Fibroblast of skin of right biceps (primary cell): ENCODE data around the gene FGFR2.
A peak's percentile ranks its signal among the peaks of the same experiment; 100 is the strongest.
"Not testable (repeated sequence)": the region's sequence is repeated elsewhere in the genome, so short reads cannot be mapped to it uniquely, and the experiment has no call there.

Source experiments
- DNase-seq: peaks from one replicate; pipeline ENCODE4 v3.0.0-alpha.2; 2013

The FGFR2 gene

DNA sequence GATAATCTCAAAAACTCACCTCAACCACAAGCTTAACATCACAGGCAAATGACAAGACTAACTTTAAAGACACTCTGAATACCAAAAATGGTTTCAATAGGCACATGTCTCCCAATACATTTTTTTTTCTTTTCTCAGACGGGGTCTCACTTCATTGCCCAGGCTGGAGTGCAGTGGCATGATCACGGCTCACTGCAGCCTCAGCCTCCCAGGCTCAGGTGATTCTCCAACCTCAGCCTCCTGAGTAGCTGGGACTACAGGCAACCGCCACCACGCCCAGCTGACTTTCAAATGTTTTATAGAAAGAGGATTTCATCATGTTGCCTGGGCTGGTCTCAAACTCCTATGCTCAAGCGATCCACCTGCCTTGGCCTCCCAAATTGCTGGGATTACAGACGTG, 77.7 kb downstream of the FGFR2 start:
- DNase-seq, result not testable (repeated sequence)

DNA sequence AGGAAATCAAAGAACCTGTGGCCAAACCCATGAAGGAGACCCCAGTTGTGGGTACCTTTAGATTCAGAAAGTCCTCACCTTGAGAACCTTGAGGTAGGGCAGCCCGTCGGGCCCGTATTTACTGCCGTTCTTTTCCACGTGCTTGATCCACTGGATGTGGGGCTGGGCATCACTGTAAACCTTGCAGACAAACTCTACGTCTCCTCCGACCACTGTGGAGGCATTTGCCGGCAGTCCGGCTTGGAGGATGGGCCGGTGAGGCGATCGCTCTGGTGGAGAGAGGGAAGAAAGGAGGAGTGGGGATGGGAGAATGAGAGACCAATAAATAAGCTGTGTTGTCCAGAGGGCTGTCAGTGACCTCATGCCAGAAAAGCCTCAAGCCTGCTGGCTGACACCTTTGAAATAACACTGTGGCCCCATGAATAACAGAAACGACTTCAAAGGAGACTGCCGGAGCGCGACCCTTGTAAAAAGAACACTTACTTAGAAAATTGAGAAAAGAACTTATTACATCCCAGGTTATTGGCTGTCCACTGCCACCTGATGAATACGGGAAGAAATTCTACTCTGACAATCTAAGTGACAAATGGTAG, 78.2 kb downstream of the FGFR2 start:
- DNase-seq, result no peak

DNA sequence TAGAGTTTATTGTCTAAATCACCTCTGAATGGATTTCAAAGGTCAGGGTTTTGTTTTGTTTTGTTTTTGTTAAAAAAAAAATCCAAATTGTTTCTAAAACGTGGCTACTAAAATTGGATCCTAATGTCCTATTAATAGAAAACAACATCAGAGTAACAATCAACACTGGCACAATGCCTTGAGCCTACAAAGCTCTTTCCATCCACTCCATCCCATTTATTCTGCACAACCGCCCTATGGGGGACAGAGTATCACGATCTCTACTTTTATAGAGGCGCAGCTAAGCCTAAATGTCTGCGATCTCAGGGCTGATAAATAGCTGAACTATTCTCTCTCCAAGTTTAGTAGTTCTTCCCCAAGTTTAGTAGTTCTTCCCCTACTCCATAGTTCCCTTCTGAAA, 78.8 kb downstream of the FGFR2 start:
- no peak for DNase-seq

DNA sequence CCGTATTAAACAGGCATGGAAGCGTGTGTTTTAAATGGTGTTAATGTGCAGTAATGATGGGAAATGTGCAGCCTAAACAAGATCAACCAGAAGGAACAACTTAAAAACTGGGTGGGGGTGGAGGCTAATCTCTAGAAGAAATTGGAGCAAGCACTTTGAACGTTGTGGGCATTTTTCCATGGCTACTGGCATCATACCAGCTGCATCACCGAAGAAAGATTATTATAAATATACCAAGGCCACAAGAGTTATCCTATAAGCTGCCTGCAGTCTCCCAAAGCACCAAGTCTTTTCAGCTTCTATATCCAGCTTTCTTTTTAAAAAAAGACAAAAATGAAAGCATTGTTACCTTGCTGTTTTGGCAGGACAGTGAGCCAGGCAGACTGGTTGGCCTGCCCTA, 79.9 kb downstream of the FGFR2 start:
- no peak for DNase-seq

DNA sequence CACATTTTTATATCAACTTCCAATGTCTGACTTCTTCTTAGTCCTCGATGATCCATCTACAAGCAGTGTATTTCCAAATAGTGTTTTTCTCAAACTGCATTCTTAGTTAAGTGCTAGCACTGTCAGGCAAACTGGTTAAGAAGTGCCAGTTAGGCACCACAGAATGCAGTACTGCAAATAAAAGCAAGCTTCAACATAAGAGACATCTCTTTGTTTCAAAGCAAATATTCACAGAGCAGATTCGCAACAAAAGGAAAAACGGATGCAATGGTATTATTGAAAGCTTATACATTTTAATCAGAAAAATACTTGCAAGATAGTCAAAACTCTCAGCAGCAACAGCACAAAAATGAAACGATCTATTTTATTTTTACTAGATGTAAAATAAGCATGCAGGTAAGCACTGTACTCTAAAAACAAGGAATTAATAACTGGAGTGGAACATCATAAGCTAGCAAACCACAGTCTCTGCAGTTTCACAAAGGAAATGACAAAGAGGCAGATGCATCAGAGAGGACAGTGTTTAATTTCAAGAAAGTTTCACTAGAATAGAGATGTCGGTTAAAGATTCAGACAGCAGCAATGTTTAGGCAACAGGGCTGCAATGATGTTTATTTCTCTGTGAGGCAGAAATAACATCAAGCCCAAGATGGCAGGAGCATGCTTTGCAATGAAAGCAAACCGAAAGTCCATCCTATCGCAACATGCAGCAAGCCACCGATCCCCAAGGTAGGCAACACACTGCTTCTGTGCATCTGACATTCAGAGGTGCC, 82.0 kb downstream of the FGFR2 start:
- no peak for DNase-seq

DNA sequence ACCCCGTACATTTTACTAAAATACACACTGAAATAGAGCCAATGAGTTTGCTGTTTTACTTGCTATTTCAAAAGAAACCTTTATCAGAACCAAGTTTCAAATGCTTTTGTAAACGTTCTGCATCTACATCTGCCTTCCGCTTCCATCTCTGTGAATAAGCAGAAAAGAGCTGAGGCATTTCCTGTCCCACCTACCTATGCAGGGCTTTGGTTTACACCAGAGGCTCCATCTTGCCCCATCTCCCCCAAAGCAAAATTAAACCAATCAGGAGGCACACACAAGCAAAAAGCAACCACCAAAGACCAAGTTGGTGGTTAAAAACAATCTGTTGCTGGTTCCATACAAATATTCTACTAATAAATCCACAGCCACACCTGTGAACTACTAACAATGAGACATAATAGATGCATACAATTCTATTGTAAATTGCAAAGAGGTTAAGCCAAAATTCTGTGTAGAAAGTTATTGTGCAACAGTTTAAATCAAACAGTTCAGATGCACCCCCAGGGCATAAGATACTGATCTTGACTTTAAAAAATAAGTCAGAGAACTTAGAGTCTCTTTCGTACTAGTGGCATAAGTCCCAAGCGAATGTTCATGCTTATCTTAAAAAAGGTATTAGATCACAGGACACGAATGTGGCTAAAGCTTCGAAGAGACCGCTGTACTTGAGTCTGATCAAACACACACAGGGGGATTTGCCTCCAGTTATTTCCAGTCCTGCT, 83.9 kb downstream of the FGFR2 start:
- no peak for DNase-seq

DNA sequence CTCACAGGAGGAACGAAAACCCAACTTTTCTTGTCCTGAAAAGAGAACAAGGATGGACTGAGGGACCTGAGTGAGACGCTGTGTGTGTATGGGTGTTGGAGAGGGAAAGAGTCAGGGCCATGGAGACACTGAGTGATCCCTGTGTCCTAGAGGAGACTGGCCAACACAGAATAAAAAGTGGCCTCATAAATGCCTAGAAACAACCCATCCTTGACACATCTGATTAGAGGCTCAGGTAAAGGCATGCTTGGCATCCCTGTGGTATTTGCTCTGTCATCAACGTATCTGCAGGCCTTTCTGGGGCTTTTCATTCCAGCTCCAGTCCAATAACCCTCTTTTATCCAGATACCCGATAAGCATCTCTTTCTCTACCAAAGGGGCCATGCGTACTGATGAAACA, 86.3 kb downstream of the FGFR2 start:
- no peak for DNase-seq

DNA sequence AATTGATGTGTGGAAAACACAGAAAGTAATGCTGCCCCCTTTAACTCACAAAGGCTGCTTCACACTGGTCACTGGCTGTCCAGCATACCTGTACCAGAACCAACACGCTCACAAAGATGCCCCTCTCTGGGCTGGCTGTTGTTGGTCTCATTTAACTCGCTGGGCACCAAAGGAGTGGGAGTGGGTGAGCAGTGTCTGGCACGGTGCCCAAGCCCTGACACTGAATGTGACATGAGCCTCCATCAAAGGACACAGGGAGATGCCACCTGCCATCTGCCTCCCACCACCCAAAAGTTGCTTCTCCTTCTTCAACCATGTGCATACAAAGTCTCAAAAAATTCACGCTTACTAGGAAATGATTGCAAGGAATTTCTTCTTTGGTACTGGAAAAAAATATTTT, 86.8 kb downstream of the FGFR2 start:
- no peak for DNase-seq

DNA sequence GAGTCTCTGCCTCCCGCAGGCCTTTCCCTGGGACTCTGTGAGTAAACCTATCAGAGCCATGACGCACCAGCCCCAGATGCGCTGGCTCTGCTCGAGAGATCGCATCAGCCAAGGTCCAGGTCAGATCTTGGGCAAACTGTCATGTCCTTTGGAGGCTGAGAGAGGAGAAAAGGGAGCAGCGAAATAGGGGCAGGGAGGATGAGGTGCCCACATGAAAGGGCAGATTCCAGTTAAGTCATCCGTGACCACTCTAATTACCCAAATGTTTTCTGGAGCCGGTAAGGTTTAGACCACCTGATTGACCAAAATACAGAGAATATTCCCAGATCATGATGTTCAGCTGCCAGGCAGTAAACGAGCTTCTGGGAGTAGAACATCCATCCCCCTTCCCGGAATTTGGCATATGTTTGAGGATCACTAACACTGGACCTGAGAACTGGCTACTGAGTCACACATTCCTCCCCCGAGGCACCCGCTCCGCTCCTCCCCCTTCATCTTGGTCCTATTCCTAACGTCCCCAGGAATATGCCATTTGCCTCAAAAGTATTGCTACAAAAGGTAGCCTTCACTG, 88.0 kb downstream of the FGFR2 start:
- peak; percentile 20 for DNase-seq

DNA sequence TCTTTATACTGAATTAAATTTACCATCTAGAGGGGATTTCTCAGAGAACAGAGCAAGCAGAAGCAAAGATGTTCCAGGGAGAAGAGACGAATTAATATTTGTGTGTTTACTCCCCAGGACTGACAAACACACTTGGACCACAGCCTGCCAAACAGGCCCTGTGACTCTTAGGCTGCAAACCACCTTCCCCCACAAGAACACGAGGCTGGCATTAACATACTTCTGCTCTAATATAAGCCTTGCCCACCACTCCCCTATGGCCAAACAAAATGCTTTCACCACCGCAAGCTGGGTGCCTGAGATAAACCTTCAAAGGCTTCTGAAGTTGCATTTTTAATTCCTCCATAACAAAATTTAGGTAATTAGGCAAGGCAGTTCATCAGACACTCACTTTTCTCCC, 88.4 kb downstream of the FGFR2 start:
- no peak for DNase-seq

DNA sequence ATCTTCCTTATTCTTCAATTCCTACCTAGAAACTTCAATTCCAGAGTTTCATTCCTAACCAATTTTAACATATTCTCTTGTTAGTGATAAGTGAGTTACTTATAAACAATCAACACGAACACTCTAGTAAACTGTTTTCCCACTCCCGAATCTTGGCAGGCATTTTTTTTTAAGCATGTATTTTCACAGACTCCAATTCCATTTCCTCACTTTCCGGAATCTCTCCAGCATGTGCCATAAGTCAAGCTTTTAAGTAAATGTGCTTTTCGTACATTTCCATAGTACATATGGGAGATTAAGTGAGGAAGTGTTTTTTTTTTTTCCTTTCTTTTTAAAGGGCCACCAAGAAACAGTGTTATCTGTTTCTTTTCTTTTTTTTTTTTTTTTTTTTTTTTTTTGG, 89.1 kb downstream of the FGFR2 start:
- no peak for DNase-seq

DNA sequence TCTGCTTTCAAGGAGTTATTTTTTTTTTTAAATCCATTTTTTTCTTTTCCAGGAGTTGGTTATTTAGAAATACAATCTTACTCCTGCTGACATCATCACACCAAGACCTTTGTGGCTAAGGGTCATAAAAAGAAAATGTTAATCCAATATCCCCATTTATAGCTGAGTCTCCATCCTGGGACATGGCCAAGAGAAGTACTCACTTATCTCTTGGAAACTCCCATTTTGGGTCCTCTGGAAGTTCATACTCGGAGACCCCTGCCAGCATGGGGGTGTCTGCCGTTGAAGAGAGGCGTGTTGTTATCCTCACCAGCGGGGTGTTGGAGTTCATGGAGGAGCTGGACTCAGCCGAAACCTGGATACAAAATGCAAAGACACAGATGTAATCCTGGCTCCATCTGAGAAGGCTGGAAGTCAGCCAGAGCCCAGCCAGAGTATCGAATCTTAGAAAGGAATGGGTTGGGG, 94.6 kb downstream of the FGFR2 start:
- no peak for DNase-seq

DNA sequence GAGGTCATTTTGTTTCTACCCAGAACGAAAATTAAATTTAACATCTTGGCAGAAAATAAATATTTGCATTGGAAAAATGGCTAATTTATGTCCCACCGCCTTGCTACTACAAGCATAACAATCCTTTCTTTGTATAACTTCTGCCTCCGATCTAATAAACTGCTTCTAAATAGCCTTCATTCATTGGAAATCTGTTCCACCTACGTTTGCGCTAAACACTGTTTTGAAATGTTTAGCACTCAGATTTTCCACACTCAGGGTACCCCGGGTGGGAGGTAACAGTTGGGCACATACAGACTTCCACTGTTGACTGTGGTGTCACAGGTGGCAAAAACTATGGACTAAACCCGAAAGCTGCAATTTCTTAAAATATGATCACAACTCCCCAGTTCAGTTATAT, 96.4 kb downstream of the FGFR2 start:
- no peak for DNase-seq

DNA sequence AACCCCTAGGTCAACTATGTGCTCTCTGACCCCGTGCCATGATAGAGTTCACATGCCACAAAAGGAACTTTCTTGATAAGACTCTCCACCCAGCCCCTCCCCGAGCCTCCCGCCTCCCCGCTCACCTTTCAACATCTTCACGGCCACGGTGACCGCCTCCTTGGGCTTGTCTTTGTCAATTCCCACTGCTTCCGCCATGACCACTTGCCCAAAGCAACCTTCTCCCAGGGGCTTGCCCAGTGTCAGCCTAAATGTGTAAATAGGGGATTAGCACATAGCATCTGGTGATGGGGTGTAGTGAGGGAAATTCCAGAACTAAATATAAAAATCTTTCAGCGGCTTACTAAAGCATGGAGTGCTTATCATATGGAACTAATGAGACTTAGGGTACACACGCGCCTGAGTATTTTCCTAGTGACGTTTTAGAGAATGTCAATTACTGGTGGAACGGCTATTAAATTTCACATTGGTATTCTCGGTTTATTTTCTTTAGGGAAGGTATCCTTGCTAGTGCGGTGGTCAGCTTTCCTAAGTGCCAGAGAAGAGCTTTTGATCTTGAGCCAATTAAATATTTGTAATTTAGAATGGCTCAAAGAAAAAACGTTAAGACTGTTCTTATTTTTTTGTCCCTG, 97.4 kb downstream of the FGFR2 start:
- peak; percentile 48 for DNase-seq

DNA sequence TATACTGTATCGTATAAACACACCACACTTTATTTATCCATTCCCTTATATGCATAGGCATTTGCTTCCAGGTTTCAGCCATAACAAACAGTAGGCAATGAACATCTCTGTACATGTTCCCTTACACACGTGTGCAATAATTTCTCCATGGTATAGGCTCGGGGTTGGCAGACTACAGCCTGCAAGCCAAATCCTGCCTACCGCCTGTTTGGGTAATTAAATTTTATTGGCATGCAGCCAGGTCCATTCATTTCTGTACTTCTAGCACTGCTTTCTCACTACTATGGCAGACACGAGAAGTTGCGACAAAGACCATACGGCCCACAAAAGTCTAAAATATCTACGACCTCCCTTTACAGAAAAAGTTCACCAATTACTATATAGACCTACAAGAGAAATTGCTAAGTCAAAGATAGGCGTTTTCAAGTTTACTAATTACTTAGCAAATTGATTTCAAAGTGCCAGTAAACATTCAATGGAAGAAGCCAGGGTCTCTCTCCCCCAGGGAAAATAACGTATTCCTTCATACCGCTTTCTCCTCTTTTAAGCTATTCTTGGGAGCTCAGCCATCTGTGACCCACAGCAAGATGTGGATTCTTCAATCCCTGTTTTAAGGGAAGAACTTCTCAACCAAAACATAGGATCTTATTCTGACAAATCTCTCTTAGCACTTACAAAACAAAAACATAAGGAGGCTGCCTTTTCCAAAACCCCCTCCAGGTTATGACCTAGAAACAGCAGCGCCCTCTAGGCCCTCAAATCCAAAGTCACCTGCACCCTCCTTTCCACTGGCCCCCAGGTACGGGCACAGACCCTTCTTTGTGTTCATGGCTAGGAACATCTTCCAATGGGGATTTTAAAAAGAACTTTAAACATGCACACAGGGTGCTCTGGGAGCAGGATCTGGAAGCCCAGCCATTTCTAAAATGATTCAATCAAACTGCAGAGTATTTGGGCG, 100.5 kb downstream of the FGFR2 start:
- DNase-seq, result no peak

DNA sequence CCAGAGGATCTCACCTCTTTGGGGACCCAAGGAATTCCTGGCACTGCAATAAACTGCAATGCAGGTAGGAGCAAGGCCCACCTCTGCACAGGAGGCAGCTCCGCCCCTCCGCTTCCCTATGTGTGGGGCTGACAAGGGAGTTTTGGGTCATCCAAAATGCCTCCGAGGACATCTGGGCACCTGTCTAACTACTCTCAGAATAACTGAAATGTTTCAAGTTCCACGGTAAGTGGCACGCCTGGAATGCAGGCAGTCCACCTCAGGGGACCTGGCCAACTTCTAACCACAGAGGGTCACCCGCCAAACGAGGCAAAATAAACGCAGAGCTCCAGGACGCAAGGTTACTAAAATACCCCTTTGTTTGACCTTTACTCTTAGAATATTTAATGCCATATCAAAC, 102.5 kb downstream of the FGFR2 start:
- DNase-seq, result no peak

DNA sequence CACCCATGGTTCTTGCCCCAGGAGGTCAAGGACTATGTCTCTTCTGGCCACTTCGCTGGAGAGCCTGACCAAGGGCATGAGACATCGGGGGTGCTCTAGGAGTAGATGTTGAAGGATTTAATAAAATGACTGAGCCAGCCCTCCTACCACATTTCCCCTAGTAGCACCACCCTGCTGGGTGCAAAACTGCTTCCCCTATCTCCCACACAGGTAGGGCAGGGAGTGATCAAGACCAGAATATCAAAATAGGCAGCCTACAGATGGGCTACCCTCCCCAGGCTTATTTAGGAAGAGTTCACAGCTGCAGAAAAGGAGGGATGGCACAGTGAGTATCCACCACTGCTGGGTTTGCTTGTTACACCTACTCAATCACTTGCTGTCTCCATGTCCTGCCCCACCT, 103.9 kb downstream of the FGFR2 start:
- no peak for DNase-seq

DNA sequence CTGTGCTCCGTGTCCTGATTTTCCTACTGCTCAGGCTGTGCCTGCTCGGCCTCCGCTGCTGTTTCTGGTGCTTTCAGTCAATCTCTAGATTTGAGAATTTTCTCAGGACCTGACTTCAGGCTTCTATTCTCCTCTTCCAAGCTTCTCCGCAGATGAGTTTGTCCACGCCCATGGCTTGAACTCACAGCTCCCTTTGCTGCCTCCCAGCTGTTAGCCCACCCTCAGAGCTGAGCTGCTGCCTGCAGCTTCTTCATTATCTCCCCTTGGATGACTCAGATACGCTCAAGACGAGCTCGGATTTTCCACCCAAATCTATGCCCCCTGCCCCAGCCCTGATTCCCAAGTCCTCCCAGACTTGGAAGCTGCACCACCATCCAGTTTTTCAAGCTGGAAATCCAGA, 104.7 kb downstream of the FGFR2 start:
- DNase-seq, result no peak

DNA sequence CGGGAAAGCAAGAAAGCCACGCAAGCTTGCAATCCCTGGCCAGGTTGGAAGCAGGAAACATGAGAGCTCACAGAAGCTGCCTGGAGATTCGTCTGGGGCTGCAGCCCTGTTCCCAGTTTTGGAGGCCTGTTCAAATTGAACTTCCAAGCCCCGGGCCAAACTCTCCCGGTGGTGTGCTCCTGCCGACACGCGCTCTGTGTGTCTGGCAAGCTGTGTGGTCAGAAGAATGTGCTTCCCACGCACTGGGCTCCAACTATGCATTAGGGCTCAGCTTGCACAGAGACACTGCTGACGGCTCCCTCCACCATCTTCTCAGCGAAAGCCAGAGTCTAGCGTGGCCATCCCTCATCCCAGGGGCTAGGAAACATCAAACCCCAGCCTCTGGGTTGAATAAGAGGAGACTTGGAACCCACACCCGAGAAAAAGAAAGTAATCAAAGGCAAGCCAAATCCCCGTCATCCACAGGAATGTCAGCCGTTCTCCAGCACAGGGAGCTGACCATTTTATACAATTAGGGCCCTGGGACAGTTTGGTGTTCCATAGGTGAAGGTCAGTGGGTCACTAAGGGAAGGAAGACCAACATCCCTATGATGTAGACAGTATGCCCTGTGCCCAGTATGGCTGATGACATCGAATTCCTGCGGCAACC, 107.2 kb downstream of the FGFR2 start:
- no peak for DNase-seq

DNA sequence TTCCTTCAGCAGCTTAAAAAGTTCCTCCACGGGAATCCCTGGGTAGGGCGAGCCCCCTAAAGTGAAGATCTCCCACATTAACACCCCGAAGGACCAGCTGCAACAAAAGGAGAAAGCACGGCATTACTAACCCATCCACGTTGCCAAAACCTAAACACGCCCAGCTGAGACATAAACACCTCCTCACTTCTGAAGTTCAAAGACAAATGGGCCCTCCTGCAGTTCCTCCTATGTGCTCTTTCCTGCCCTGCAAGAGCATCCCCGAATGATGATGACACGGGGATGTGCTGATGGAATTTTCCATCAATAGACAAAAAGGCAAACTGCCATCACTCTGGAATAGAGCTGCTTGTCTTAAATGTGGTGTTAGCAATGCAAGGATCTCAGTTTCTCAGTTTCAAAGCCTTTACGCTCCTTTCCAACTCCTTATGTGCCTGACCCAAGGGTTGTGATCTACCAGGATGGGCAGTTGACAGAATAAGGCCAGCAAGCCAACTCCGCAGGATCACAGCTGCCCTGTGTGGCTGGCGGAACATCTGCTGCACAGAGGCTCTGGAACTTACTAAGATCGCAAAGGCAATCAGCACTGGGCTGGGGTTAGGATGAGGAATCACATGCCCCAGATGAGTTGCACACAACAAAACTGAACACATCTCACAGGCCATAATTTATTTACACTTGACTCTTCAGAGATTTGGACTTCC, 112.7 kb downstream of the FGFR2 start:
- no peak for DNase-seq

DNA sequence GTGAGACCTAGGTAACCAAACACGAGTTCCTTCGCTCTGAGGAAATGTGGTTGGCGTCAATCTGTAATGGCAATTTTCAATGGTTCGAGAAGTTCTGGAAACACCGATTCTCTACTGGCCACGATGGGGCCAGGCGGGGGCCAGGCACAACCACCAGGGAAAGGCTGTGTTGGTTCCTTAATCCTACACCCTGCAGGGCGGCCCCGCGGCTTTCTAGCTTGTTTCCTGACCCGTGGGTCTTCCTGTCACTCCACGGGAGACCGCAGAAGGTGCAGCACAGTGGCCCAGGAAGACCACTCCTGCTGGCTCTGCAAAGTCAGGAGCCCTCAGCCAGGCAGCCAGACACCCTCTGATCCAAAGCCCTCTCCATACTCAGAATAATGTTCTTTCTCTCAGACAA, 113.4 kb downstream of the FGFR2 start:
- DNase-seq, result no peak
